ENCODE results near the gene MAP4K1.
A peak's percentile ranks its signal among the peaks of the same experiment; 100 is the strongest.
"Not testable (repeated sequence)": the region's sequence is repeated elsewhere in the genome, so short reads cannot be mapped to it uniquely, and the experiment has no call there.

The MAP4K1 gene

GRCh38 chr19:38650911-38651584 lies 33.3 kb upstream of the MAP4K1 start:
- no peak for DNase-seq

- no peak for DNase-seq
These were observed 32.5 kb upstream of the MAP4K1 start for GRCh38 chr19:38650172-38650775.

GRCh38 chr19:38649305-38650171 lies 31.8 kb upstream of the MAP4K1 start:
- no peak for DNase-seq

- DNase-seq, result no peak
These were observed 31.1 kb upstream of the MAP4K1 start for GRCh38 chr19:38648769-38649304.

- DNase-seq, result no peak
These were observed 30.4 kb upstream of the MAP4K1 start for GRCh38 chr19:38647966-38648768.

GRCh38 chr19:38647368-38647965 lies 29.7 kb upstream of the MAP4K1 start, which contains the start of gene ACTN4:
ACTN4 (plus strand) TSS chr19:38647649; CDS start chr19:38647746, 97 bp downstream.
- DNase-seq, result peak; percentile 100

GRCh38 chr19:38644719-38645118 lies 27.0 kb upstream of the MAP4K1 start:
- DNase-seq, result no peak

- DNase-seq, result no peak
These were observed 24.4 kb upstream of the MAP4K1 start for GRCh38 chr19:38642176-38642575.

GRCh38 chr19:38640368-38640767 lies 22.6 kb upstream of the MAP4K1 start:
- no peak for DNase-seq

- DNase-seq, result no peak
These were observed 21.9 kb upstream of the MAP4K1 start for GRCh38 chr19:38639679-38640078.

GRCh38 chr19:38638461-38638860 lies 20.7 kb upstream of the MAP4K1 start:
- no peak for DNase-seq

- no peak for DNase-seq
These were observed 18.0 kb upstream of the MAP4K1 start for GRCh38 chr19:38635483-38636399.

GRCh38 chr19:38634757-38635482 lies 17.2 kb upstream of the MAP4K1 start:
- DNase-seq, result peak; percentile 92

GRCh38 chr19:38632476-38633213 lies 14.9 kb upstream of the MAP4K1 start:
- DNase-seq, result no peak

- not testable (repeated sequence) for DNase-seq
These were observed 14.2 kb upstream of the MAP4K1 start for GRCh38 chr19:38631811-38632475.

GRCh38 chr19:38631301-38631700 lies 13.5 kb upstream of the MAP4K1 start:
- DNase-seq, result not testable (repeated sequence)

- DNase-seq, result no peak
These were observed 11.8 kb upstream of the MAP4K1 start for GRCh38 chr19:38629568-38629967.

- DNase-seq, result no peak
These were observed 8.6 kb upstream of the MAP4K1 start for GRCh38 chr19:38626401-38626800.

- no peak for DNase-seq
These were observed 7.1 kb upstream of the MAP4K1 start for GRCh38 chr19:38624822-38625221.
